ENCODE measurements around the gene METTL25B.

METTL25B gene

GRCh38 chr1:156700736-156701531, 27.3 kb upstream of the METTL25B start:
- DNase-seq (ENCODE audit: low spot score): no peak

- no peak for DNase-seq (ENCODE audit: low spot score)
Measured at GRCh38 chr1:156703336-156703735, 24.9 kb upstream of the METTL25B start.

DNA sequence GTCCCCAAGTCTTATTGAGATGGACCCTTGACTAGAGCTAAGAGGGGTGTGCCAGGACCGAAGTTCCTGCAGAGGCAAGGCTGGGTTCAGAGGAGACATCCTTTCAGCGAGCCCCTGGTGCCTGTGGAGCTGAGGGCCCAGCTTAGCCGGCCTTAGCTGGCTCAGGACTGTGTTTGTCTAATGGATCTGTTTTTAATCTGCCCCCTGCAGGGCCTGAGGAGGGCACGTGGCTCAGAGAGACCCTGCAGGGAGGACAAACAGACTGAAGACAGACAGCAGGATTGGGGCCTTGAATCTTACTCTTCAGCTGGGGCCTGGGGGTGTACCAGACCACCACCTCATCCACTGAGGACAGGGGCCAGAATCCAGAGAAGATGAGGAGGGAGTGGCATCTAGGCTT, 24.5 kb upstream of the METTL25B start:
- no peak for DNase-seq (ENCODE audit: low spot score)

- no peak for DNase-seq (ENCODE audit: low spot score)
Measured at GRCh38 chr1:156704166-156704711, 24.0 kb upstream of the METTL25B start.

DNA sequence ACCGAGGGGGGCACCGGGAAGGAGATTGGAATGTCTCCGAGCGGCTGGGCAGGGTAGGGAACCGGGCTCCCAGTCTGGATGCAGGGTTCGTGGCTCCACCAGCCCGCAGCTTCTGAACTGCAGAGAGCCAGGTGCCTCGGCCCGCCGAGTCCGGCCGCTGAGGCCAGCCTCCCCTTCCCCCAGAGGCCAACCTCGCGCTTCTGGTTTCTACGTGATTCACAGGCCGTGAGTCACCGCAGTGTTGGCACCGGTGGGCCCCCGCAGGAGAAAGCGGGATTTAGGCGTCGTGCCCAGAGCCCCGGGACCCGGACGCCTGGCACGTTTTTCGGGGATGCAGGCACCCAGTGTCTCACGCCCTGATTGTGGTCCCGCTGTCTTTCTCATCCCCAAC, 23.3 kb upstream of the METTL25B start:
- DNase-seq (ENCODE audit: low spot score): peak; percentile 89

DNA sequence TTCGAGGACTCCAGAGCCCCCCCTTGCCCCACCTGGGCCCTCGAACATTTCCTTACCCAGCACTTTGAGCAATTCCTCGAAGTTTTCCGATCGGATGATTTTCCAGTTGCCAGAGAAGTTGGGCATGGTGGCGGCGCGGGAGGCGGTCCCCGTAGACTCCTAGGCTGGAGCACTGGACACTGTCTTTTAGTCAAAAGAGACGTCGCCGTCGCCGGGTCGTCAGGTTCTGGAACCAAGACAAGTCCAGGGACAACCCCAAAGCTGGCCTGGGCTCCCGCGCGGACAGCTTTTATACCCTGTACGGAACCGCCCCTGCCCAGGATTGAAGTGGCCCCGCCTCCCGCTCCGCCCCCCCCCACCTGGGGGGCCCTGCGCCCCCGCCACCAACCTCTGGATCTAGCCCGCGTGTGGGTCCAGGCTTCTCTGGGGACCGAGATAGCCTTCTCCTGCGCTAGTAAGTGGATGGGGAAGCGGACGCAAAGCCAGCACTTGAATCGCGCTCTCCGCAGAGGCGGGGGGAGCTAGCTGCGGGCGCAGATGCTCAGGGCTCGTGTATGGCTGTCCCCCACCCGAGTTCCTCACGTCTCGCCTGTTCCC, 22.9 kb upstream of the METTL25B start, which contains the start of gene CRABP2:
Gene CRABP2, minus strand, starts transcription at position 263 of the 597 bp plus-strand sequence. Its CDS starts 137 bp downstream, at position 126.
- no peak for DNase-seq (ENCODE audit: low spot score)

GRCh38 chr1:156705918-156706656, 22.2 kb upstream of the METTL25B start:
- DNase-seq (ENCODE audit: low spot score): peak; percentile 58

DNA sequence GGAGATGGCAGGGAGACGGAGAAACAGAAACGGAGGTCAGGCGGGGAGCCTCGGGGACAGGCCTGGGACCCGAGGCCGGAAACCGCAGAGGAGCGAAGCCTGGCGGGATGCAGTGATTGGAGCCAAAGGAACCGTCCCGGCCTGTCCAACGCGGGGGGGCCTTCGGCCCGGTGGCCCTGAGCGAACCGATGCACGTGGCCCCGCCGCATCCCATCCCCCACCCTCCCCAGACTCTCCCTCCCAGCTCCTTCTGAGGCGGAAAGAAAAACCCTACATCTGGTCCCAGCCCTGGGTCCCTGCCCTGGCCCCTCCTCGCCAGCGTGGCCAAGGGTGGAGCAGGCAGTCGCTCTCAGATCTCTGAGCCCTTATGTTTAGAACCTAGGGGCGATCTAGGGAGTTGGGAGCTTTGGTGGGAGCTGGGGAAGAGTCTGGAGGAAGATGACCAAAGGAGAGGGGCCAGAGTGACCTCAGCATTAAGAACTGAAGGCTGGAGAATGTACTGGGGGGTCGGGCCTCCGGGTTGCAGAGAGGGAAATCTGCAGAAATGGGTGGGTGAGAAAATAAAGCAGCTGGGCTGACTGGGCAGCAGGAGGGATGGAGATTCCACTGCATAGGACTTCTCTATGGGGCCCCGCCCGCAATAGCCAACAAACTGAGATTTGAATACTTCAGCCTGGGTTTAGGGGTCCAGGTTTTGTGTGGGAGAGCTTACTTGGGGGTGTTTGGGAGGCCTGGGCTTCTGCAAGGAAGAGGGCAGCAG, 21.4 kb upstream of the METTL25B start:
- no peak for DNase-seq (ENCODE audit: low spot score)

- DNase-seq (ENCODE audit: low spot score): no peak
Measured at GRCh38 chr1:156707417-156708217, 20.7 kb upstream of the METTL25B start.

GRCh38 chr1:156708218-156708661, 20.0 kb upstream of the METTL25B start:
- DNase-seq (ENCODE audit: low spot score): no peak

- no peak for DNase-seq (ENCODE audit: low spot score)
Measured at GRCh38 chr1:156709031-156709430, 19.2 kb upstream of the METTL25B start.

DNA sequence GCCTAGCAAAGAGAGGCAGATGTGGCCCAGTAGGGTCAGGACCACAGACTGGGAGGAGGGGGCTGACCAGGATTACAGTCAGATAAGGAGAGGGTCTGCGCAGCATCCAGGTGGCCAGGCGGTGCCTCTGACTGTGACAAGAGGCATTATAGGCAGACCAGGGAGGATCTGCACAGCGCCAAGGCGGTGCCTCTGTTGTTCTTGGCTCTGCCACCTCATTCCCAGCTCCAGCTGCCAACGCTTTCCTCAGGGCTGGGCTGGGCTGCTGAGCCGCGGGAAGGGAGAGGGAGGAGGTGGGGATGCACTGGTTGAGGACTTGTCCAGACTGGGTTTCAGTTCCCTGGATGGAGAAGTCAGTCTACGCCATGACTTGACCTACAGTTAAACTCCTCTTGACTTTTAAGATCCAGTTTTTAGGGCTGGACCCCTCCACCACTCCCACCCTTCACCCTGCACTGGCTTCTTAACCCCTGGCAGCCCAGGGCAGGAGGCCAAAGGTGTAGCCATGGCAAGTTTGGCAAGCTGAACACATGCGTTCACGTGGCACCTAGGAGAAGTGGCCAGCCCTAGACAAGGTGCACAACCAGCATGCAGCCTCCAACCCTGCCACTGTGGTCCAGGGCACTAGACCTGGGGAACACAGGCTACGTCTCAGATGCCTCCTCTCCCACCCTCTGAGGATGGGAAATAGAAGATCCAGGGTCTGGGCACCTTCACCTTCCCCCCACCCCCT, 18.3 kb upstream of the METTL25B start:
- DNase-seq (ENCODE audit: low spot score): peak; percentile 52

GRCh38 chr1:156711011-156711817, 17.1 kb upstream of the METTL25B start:
- no peak for DNase-seq (ENCODE audit: low spot score)

DNA sequence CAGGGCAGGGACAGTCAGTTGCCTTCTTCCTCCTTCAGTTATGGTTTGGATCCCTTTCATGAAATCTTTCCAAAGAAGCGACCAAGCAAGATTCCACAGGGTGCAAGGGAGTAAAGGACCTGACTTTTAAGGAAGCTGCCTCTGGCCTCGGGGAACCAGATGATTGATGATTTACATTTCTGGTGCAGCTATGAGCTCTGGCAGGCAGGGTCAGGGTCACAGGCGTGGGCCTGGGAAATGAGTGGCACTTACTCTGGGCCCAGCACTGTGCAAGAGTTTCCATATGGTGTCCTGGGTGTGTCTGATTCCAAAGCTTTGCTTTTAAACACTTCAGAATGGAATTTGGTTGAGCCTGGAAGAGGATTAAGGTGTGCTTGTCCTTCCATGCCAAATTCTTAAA, 15.6 kb upstream of the METTL25B start:
- no peak for DNase-seq (ENCODE audit: low spot score)

GRCh38 chr1:156714830-156715229, 13.4 kb upstream of the METTL25B start:
- DNase-seq (ENCODE audit: low spot score): no peak

- DNase-seq (ENCODE audit: low spot score): no peak
Measured at GRCh38 chr1:156717351-156717750, 10.9 kb upstream of the METTL25B start.

DNA sequence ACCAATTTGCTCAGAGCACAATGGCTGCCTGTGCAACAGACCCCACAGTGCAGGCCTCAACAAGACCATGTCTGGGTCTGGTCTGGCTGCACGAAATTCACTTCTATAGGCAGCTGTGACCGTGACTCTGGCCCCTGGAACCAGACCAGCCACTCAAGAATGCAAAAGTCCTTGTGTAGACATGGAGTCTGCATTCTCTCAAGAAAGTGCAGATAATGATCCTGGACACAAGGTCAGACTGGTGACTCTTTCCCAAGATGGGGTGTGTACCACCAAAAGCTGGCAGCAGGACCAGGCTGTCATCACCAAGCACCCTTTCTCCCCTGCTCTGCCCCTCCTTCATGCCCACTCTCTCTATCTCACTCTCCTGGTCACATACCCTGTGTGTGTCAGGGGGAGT, 7.1 kb upstream of the METTL25B start:
- no peak for DNase-seq (ENCODE audit: low spot score)

- DNase-seq (ENCODE audit: low spot score): no peak
Measured at GRCh38 chr1:156721535-156721934, 6.7 kb upstream of the METTL25B start.

DNA sequence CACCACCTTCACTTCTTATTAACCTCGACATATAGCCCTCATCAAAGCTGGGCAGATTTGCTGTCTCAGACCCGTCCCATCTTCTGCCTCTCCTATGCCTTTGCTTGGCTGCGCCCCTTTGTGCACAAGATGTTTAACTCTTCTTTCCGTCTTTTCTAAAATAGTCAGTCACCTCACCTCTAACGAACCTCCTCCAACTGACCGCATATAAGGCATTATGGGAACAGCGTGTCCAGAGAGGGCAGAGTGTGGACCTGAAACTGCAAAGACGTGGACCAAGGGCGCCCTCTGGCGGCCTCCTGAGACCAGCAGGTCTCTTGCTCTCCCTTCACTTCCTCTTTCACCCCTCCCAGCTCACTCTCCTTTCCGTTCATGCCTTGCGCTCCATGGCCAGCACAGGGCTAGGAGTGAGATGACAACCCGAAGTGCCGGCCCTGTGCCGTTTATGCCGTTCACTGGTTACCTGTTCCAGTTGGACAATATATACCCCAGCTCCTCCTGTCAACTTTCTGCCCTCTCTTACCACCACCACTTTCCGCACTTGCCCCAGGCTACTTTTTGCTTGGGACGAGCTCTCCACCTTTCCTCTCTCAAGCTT, 2.5 kb upstream of the METTL25B start:
- peak; percentile 91 for DNase-seq (ENCODE audit: low spot score)
